ENCODE results near the gene TNIP2.

- TF ChIP-seq POLR2A (IDR thresholded peaks at IDR 0.05) (no peak), CTCF (IDR thresholded peaks at IDR 0.05) (no peak), POLR2AphosphoS5 (IDR thresholded peaks at IDR 0.05) (no peak)
Observed at GRCh38 chr4:2750719-2751605, 5.2 kb downstream of the TNIP2 start.
